PC-3 (cell line): ENCODE measurements around the gene CETN2. TPM values are rescaled to one million over a fixed set of nuclear protein-coding genes. Genes with fewer than 3 reads are reported as not detected.

ENCODE experiments used
- total RNA-seq: library from RNA; depleted of rRNA; stranded (reverse); fragments of >200 nt; gene quantifications from 2 replicates; pipeline ENCODE4 v1.2.3, GENCODE V29; 2014; rRNA removed

CETN2 gene
- total RNA-seq, 1 experiment from 2014 or later, result 40.9 TPM

Other genes with a start within 250 kb of the CETN2 start
- gene GABRQ, start 192.9 kb downstream of the CETN2 start, total RNA-seq, result under 0.01 TPM in 1 of 2 replicates, not detected in the other
- 2.5 and 3.0 TPM in 2 replicates for gene MAGEA3, start 132.0 kb downstream of the CETN2 start, total RNA-seq
- not detected in 2 replicates for gene CSAG2, start 121.5 kb downstream of the CETN2 start, total RNA-seq
- not detected in 2 replicates for gene MAGEA2B, start 116.1 kb downstream of the CETN2 start, total RNA-seq
- gene CSAG1, start 97.0 kb downstream of the CETN2 start, total RNA-seq, result not detected in 2 replicates
- gene MAGEA12, start 97.0 kb downstream of the CETN2 start, total RNA-seq, result 0.23 and 0.29 TPM in 2 replicates
- not detected in 2 replicates for gene MAGEA2, start 76.9 kb downstream of the CETN2 start, total RNA-seq
- gene CSAG3, start 71.5 kb downstream of the CETN2 start, total RNA-seq, result not detected in 2 replicates
- gene MAGEA6, start 61.1 kb downstream of the CETN2 start, total RNA-seq, result 1.2 and 1.3 TPM in 2 replicates
- gene NSDHL, start 306 bp upstream of the CETN2 start, total RNA-seq, result 32.3 and 33.7 TPM in 2 replicates
- gene ZNF185, start 67.3 kb upstream of the CETN2 start, total RNA-seq, result 68.9 and 77.0 TPM in 2 replicates
- not detected in 2 replicates for gene PNMA5, start 163.4 kb upstream of the CETN2 start, total RNA-seq
- gene PNMA3, start 225.7 kb upstream of the CETN2 start, total RNA-seq, result not detected in 2 replicates
- gene PNMA6A, start 241.7 kb upstream of the CETN2 start, total RNA-seq, result not detected in 2 replicates